ENCODE data around the gene NOTCH4.
"Not testable (repeated sequence)": the region's sequence is repeated elsewhere in the genome, so short reads cannot be mapped to it uniquely, and the experiment has no call there.

NOTCH4 gene

DNA sequence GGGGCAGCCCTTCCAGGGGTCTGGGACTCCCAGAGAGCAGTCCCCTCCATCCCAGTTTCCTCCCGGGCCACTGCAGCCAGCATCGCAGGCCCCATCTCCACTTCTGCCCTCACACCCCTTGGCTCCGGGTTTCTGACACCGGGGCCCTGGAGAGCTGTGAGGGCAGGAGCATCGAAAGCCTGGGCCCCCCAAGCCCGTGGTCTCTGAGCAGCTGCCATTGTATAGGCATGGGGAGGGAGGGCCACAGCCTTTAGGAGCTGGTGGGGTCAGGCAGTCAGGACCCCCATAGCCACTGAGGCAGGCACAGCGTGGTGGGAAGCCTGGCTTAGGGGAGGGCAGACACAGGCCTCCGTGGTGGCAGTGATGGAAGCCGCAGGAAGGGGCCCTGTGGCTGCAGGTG is 21.7 kb downstream of the NOTCH4 start:
- no peaks in the 10 kb centered on the region for H3K36me3 ChIP-seq (ENCODE audit: control insufficient read depth, insufficient read depth, low read length, severe bottlenecking)
- peaks cover 7% of the 10 kb centered on the region for H3K4me1 ChIP-seq (ENCODE audit: control insufficient read depth, insufficient read depth, low read length)
- H3K9ac ChIP-seq (ENCODE audit: low read length): no peak overlapping the region
- peaks cover 13% of the 10 kb centered on the region for H3K27me3 ChIP-seq (replicated peaks; ENCODE audit: control insufficient read depth, insufficient read depth, low read length)
- no peaks in the 10 kb centered on the region for H3K9me3 ChIP-seq (ENCODE audit: control insufficient read depth, low read length)
- no peak for DNase-seq (ENCODE audit: low read depth)
- H3K4me3 ChIP-seq (ENCODE audit: low read length): no peak overlapping the region

DNA sequence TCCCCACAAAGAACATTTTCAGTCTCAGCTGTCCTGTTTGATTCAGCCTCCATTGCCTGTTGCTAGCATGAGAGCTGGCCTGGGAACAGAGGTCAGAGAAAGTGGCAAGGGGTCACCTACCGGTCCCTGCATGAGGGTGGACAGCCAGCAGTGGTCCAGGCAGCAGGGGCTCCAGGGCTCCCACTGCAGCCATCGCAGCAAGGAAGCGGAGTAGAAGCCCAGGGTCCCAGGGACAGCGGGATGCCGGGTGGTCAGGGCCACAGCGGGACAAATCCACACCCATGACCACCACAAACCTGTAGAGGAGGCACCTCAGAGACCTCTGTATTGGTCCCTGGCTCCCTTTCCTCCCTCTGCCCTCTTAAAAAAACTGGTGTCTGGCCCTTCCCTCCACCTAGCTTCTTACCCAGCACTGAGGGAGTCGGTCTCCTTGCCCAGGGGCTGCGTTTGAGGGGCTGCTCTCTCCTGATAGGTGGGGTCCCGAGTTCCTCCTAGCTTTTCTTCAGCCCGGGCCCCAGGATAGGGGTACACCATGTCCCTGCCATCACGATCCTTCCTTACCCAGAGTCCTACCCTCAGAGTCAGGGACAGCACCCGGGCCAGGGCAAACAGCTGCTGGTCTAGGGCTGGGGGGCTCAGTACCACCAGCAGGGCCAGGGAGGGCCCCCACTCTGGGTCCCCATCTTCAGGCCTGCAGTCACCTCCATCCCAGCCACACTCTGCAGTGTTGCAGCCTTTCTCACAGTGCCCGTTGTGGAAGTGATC is 23.0 kb downstream of the NOTCH4 start:
- H3K4me3 ChIP-seq (ENCODE audit: low read length): no peak overlapping the region
- no peak overlapping the region for H3K9ac ChIP-seq (ENCODE audit: low read length)
- H3K9me3 ChIP-seq (ENCODE audit: control insufficient read depth, low read length): no peaks in the 10 kb centered on the region
- no peak for DNase-seq (ENCODE audit: low read depth)
- peaks cover 13% of the 10 kb centered on the region for H3K4me1 ChIP-seq (ENCODE audit: control insufficient read depth, insufficient read depth, low read length)
- no peaks in the 10 kb centered on the region for H3K36me3 ChIP-seq (ENCODE audit: control insufficient read depth, insufficient read depth, low read length, severe bottlenecking)
- peaks cover 13% of the 10 kb centered on the region for H3K27me3 ChIP-seq (replicated peaks; ENCODE audit: control insufficient read depth, insufficient read depth, low read length)

DNA sequence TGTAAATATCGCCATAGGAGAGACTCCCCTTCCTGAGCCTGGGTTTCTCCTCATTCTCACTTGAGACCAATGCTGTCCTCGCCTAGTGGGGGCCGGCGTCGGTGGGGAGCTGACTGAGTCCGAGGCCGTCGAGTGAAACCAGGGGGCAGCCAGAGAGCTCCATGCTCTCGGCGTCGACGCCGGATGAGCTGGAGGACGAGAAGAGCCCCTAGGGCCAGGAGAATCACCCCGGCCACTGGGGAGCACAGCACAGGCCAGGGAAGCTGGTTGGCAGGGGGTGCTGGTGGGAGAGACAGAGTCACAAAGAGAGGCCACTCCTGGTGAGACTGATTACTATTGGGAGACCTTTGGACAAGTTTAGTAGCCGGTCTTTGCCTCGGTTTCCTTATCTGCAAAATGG is 25.0 kb downstream of the NOTCH4 start:
- DNase-seq (ENCODE audit: low read depth): no peak
- no peaks in the 10 kb centered on the region for H3K9me3 ChIP-seq (ENCODE audit: control insufficient read depth, low read length)
- peaks cover 6% of the 10 kb centered on the region for H3K27me3 ChIP-seq (replicated peaks; ENCODE audit: control insufficient read depth, insufficient read depth, low read length)
- no peak overlapping the region for H3K9ac ChIP-seq (ENCODE audit: low read length)
- no peak overlapping the region for H3K4me3 ChIP-seq (ENCODE audit: low read length)
- H3K36me3 ChIP-seq (ENCODE audit: control insufficient read depth, insufficient read depth, low read length, severe bottlenecking): no peaks in the 10 kb centered on the region
- H3K4me1 ChIP-seq (ENCODE audit: control insufficient read depth, insufficient read depth, low read length): peaks cover 23% of the 10 kb centered on the region

DNA sequence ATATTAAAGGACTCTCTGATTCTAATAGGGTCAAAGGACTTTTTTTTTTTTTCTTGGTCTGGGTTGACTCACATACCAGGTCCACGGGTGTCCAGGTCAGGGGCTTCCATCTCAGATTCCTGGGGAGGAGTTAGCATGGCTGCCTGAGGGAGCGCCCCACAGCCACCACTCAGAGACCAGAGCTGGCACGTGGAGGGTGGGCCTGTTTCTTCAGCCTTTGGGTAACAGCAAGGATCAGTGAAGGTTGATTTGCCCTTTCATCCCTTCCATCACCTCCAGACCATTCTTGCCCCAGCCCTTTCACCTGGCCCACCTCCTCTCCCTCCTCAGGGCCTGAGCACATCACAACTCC is 25.5 kb downstream of the NOTCH4 start:
- H3K4me1 ChIP-seq (ENCODE audit: control insufficient read depth, insufficient read depth, low read length): peaks cover 23% of the 10 kb centered on the region
- no peaks in the 10 kb centered on the region for H3K9me3 ChIP-seq (ENCODE audit: control insufficient read depth, low read length)
- no peak overlapping the region for H3K4me3 ChIP-seq (ENCODE audit: low read length)
- H3K9ac ChIP-seq (ENCODE audit: low read length): no peak overlapping the region
- no peaks in the 10 kb centered on the region for H3K36me3 ChIP-seq (ENCODE audit: control insufficient read depth, insufficient read depth, low read length, severe bottlenecking)
- peaks cover 6% of the 10 kb centered on the region for H3K27me3 ChIP-seq (replicated peaks; ENCODE audit: control insufficient read depth, insufficient read depth, low read length)
- DNase-seq (ENCODE audit: low read depth): no peak

DNA sequence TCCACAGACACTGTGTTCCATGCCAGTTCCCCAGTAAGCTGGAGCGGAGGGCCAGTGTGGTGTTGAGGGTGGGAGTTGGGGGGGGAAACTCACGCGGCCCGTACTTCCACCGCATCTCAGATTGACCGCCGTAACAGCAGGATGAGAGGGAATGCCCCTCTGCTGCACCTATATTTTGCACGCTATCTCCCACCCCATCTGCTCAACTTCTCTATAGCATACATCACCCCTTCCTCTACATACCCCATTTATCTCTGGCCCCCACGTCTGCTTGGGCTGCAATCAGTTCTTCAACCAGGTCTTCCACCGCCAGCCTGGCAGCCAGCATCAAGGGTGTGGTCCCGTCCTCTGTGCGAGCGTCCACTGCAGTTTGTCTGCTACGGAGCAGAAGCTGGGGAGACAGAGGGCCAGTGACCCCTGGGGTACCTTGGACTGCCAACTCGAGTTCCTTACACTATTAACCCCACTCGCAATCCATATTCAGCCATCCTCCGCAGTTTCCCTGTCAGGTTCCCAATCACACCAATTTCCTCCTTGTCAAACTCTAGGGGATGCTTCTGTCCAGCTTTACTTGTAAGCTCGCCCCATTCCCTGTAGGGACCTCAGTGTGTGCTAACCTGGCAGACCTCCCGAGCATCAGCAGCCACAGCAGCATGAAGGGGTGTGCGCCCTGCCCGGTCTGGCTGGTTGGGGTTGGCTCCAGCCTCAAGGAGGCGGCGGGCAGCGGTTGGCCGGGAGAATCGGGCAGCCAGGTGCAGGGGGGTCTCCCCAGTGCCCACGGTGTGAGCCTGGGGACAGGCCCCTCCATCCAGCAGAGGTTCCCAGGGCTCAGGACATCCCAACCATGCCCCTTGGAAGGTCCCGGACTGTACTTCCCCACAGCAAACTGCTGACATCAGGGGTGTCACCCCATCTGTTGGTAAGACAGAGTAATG is 26.9 kb downstream of the NOTCH4 start:
- DNase-seq (ENCODE audit: low read depth): peak; percentile 16
- H3K27me3 ChIP-seq (replicated peaks; ENCODE audit: control insufficient read depth, insufficient read depth, low read length): peaks cover 6% of the 10 kb centered on the region
- H3K9ac ChIP-seq (ENCODE audit: low read length): peak overlapping the region; percentile 97
- H3K4me1 ChIP-seq (ENCODE audit: control insufficient read depth, insufficient read depth, low read length): peaks cover 23% of the 10 kb centered on the region
- H3K4me3 ChIP-seq (ENCODE audit: low read length): peak overlapping the region; percentile 99
- H3K9me3 ChIP-seq (ENCODE audit: control insufficient read depth, low read length): no peaks in the 10 kb centered on the region
- no peaks in the 10 kb centered on the region for H3K36me3 ChIP-seq (ENCODE audit: control insufficient read depth, insufficient read depth, low read length, severe bottlenecking)

DNA sequence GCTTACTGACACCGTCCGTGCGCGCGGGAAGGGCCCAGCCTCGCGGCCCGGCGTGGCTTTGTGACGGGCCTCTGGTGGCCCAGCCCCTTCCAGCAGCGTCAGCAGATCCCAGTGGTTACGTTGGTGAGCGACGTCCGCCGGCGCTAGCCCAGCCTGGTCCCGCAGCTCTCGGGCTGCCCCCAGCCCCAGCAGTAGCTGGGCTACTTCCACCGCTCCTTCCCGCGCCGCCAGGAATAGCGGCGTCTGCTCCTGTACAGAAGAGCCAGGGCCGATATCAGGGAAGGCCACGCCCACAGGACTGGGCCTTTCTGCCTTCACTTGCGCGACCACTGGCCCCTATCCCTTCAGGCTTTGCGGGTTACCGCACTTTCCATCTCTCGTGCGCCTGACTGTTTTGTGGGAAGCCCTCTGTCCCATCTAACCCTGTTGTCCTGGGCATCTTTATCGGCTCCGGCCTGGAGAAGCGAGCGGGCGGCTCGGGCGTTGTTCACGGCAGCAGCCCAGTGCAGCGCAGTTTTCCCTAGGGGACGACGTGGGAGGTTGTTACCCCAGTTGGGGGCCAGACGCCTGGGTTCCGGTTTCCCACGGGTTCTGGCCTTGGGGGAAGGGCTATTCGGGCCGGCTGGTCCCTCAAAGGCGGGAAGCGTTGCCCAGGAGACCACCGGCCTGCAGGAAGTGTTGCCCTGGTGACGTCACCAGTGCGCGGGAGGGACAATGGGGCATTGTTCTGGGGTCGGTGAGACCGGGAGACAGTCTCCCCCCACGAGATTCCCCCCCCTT is 27.8 kb downstream of the NOTCH4 start:
- Histone ChIP-seq H3K4me3 (ENCODE audit: low read length) (peak overlapping the region; percentile 99), H3K9me3 (ENCODE audit: control insufficient read depth, low read length) (no peaks in the 10 kb centered on the region), H3K9ac (ENCODE audit: low read length) (peak overlapping the region; percentile 97), H3K4me1 (ENCODE audit: control insufficient read depth, insufficient read depth, low read length) (peaks cover 23% of the 10 kb centered on the region), H3K36me3 (ENCODE audit: control insufficient read depth, insufficient read depth, low read length, severe bottlenecking) (no peaks in the 10 kb centered on the region), H3K27me3 (replicated peaks; ENCODE audit: control insufficient read depth, insufficient read depth, low read length) (no peaks in the 10 kb centered on the region)
- peak; percentile 82 for DNase-seq (ENCODE audit: low read depth)

DNA sequence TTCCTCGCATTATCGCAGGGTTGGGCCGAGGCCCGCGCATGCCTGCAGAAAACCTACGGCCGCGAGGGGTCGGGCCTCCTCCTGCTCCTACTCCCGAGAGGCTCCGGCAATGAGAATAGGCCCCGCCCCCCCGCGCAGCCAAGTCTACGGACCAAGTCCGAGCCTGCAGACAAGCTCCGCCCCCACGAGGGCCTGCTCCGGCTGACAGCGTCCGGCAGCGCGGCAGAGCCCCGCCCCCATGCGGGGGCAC is 28.3 kb downstream of the NOTCH4 start:
- H3K27me3 ChIP-seq (replicated peaks; ENCODE audit: control insufficient read depth, insufficient read depth, low read length): no peaks in the 10 kb centered on the region
- peaks cover 23% of the 10 kb centered on the region for H3K4me1 ChIP-seq (ENCODE audit: control insufficient read depth, insufficient read depth, low read length)
- H3K36me3 ChIP-seq (ENCODE audit: control insufficient read depth, insufficient read depth, low read length, severe bottlenecking): no peaks in the 10 kb centered on the region
- H3K9ac ChIP-seq (ENCODE audit: low read length): peak overlapping the region; percentile 97
- no peaks in the 10 kb centered on the region for H3K9me3 ChIP-seq (ENCODE audit: control insufficient read depth, low read length)
- DNase-seq (ENCODE audit: low read depth): peak; percentile 100
- peak overlapping the region; percentile 99 for H3K4me3 ChIP-seq (ENCODE audit: low read length)

DNA sequence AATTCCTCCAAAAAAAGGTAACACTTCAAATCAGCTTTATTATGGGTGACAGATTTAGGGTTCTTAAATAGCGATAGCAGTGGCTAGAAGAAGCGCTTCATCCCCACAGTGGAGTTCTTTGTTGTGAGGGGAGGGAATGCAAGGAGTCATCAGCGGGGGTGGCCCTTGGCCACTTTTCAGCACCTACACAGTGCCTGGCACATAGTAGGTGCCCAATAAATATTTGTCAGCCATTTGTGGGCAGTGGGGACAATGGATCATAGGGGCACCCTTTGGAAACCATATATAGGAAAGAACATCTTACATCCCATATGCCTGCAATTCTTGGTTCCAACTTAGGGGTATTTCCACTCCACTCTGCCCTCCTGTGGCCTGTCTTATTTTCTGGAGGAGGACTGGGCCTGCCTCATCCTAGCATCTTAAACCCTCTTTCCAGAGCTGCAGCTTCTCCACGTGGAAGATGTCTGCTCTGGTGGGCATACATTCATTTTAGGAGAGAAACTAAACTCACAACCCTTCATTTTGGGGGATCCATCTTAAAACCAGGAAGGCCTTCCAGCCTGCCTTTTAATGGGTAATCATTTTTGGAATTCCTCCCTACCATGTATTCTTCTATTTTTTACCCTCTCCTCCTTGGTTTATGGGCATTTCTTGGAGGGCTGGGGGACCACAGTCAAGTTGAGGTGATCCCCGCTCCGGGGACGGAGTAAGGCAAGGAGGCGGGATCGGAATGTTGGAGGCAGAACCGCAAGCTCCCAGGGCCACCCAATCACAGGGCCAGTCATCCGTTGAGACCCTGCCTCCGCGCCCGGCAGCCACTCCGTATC is 28.8 kb downstream of the NOTCH4 start:
- H3K9ac ChIP-seq (ENCODE audit: low read length): peak overlapping the region; percentile 92
- H3K27me3 ChIP-seq (replicated peaks; ENCODE audit: control insufficient read depth, insufficient read depth, low read length): no peaks in the 10 kb centered on the region
- H3K4me3 ChIP-seq (ENCODE audit: low read length): peak overlapping the region; percentile 80
- no peaks in the 10 kb centered on the region for H3K36me3 ChIP-seq (ENCODE audit: control insufficient read depth, insufficient read depth, low read length, severe bottlenecking)
- DNase-seq (ENCODE audit: low read depth): peak; percentile 81
- H3K4me1 ChIP-seq (ENCODE audit: control insufficient read depth, insufficient read depth, low read length): peaks cover 23% of the 10 kb centered on the region
- no peaks in the 10 kb centered on the region for H3K9me3 ChIP-seq (ENCODE audit: control insufficient read depth, low read length)

DNA sequence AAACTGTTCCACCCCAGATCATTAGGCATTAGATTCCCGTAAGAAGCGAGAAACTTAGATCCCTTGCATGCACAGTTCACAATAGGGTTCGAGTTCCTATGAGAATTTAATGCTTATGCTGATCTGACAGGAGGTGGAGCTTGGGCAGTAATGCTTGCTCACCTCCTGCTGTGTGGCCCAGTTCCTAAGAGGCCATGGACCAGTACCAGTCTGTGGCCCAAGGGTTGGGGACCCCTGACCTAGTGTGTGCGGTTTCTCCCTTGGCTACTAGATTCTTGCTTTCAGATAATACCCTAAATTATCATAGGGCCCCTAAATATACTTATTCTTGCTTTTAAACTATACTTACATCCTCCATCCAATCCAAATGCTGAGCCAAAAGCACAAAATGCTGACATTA is 29.5 kb downstream of the NOTCH4 start:
- no peaks in the 10 kb centered on the region for H3K9me3 ChIP-seq (ENCODE audit: control insufficient read depth, low read length)
- no peak overlapping the region for H3K4me3 ChIP-seq (ENCODE audit: low read length)
- no peaks in the 10 kb centered on the region for H3K36me3 ChIP-seq (ENCODE audit: control insufficient read depth, insufficient read depth, low read length, severe bottlenecking)
- no peaks in the 10 kb centered on the region for H3K27me3 ChIP-seq (replicated peaks; ENCODE audit: control insufficient read depth, insufficient read depth, low read length)
- peaks cover 20% of the 10 kb centered on the region for H3K4me1 ChIP-seq (ENCODE audit: control insufficient read depth, insufficient read depth, low read length)
- DNase-seq (ENCODE audit: low read depth): no peak
- peak overlapping the region; percentile 92 for H3K9ac ChIP-seq (ENCODE audit: low read length)

DNA sequence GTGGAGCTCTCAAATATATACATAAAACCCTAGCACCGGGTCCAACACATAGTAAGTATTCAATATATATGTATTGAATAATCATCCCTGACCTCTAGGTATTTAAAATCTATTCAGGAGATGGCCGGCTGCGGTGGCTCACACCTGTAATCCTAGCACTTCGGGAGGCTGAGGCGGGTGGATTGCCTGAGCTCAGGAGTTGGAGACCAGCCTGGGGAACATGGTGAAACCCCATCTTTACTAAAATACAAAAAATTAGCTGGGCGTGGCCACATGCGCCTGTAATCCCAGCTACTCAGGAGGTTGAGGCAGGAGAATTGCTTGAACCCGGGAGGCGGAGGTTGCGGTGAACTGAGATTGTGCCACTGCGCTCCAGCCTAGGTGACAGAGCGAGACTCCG is 30.8 kb downstream of the NOTCH4 start:
- H3K4me1 ChIP-seq (ENCODE audit: control insufficient read depth, insufficient read depth, low read length): peaks cover 30% of the 10 kb centered on the region
- H3K27me3 ChIP-seq (replicated peaks; ENCODE audit: control insufficient read depth, insufficient read depth, low read length); H3K4me3 ChIP-seq (ENCODE audit: low read length); H3K9me3 ChIP-seq (ENCODE audit: control insufficient read depth, low read length); H3K36me3 ChIP-seq (ENCODE audit: control insufficient read depth, insufficient read depth, low read length, severe bottlenecking); DNase-seq (ENCODE audit: low read depth): not testable (repeated sequence)
- peak overlapping the region; percentile 46 for H3K9ac ChIP-seq (ENCODE audit: low read length)

Data from adipocyte (in vitro differentiated cells).